GM19324 (cell line): ENCODE data around the gene SPG7.
"Not testable (repeated sequence)": the region's sequence is repeated elsewhere in the genome, so short reads cannot be mapped to it uniquely, and the experiment has no call there.

Experiments used
- ATAC-seq: cut with Tn5 transposase; IDR thresholded peaks from one replicate; pipeline ENCODE4 v1.9.1; 2021; ENCODE audit warnings: mild to moderate bottlenecking, moderate library complexity; ENCODE audit not compliant: unreplicated experiment, low FRiP score

SPG7 gene

GRCh38 chr16:89561142-89561883, 53.1 kb downstream of the SPG7 start:
- ATAC-seq: no peak

GRCh38 chr16:89561884-89562599, 53.8 kb downstream of the SPG7 start:
- ATAC-seq: no peak

- ATAC-seq: no peak
These were observed 54.7 kb downstream of the SPG7 start for GRCh38 chr16:89562939-89563338.

DNA sequence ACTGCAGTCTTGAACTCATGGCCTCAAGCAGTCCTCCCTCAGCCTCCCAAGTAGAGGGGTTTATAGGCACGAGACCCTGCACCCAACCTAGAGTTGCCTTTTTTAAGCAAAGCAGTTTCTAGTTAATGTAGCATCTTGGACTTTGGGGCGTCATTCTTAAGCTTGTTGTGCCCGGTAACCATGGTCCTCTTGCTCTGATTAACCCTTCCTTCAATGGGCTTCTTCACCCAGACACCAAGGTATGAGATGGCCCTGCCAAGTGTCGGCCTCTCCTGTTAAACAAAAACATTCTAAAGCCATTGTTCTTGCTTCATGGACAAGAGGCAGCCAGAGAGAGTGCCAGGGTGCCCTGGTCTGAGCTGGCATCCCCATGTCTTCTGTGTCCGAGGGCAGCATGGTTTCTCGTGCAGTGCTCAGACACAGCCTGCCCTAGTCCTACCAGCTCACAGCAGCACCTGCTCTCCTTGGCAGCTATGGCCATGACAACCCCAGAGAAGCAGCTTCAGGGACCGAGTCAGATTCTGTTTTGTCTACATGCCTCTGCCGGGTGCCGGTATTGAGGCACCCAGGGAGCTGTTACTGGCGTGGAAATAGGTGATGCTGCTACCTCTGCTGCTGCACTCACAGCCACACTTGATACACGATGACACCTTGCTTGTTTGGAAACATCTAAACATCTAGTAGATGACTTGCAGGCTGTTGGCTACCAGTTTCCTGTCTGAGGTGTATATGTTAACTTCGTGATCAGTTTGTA, 55.6 kb downstream of the SPG7 start:
- no peak for ATAC-seq

DNA sequence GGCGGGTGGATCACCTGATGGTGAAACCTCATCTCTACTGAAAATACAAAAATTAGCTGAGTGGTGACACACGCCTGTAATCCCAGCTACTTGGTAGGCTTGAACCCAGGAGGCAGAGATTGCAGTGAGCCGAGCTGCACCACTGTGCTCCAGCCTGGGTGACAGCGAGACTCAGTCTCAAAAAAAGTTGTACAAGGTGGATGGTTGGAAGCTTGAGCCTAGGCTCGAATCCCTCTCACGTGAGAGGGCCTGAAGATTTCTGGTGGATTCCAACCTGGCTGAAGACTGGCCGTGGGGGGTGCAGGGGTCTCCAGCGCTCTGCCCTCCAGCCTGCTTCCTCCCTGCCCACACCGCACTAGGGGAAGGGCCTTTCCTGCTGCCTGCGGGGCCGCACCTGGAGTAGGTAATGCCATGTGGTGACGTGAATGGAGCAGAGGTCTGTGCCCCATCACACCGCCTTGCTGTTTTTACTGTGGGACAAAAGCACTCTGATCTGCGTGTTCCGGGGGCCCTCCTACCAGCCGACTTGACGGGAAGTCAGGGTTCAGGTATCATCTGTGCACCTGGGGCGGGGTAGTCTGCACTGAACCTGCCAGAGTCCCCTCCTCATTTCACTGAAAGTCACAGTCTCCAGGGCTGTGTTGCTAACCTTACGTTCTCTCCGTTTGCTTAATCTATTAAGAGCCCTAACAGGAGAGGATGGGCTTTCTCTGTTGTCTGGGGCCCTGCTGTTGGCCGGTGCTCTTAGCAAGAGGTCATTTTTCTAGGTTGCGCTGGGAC, 56.5 kb downstream of the SPG7 start:
- no peak for ATAC-seq

DNA sequence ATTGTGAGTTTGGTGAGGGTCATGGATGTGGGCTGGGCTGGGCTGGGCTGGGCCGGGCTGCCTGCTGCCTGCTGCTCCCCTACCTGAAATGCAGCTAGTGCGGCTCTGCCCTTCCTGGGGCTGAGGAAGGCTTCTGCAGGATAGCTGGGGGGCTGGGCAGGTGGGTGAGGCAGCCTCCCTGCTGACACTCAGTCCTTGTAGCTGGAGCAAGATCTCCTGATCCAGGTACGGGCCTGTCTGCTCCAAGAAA, 57.0 kb downstream of the SPG7 start:
- no peak for ATAC-seq

GRCh38 chr16:89565506-89566372, 57.5 kb downstream of the SPG7 start:
- no peak for ATAC-seq

DNA sequence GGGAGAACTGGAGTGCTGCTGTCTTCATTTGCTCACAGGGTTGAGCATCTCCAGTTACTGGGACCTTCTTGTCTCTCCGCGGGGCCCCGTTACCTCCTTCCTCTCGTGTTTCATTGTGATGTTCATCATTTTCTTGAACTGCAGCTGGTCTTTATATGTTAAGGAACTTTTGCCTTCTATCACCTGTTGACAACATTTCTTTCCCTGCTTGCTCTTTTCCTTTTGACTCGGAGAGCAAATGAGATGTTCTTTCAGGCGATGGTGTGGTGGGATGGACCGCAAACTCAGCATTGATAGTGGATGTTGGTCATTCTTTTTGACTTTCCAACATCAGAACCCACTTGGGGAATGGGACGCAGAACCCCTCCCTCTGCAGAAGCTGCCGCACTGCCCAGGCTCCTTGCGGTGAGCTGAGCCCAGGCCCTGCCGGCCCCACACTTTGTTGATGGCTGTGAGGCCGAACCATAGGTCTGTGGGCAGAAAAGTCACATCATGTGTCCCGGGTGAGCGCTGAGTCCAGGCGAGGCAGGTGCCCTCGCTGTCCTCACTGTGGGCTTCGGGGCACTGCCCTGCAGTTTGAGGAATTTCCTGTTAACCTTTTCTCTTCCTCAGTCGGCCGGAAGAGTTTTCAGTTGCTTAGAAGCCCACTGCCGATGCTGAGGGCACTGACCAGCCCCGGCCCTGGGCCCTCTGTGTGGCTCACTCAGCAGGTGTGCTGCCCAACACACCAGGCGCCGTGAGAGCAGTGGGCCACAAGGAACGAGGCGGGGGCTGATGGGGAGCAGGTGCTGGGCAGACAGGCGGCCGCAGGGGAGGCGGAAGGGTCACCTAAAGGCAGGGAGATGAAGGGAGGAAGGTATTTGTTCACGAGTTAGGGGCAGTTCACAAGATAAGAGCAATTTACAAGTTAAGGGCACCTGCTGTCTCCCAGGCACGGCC, 59.7 kb downstream of the SPG7 start:
- no peak for ATAC-seq

DNA sequence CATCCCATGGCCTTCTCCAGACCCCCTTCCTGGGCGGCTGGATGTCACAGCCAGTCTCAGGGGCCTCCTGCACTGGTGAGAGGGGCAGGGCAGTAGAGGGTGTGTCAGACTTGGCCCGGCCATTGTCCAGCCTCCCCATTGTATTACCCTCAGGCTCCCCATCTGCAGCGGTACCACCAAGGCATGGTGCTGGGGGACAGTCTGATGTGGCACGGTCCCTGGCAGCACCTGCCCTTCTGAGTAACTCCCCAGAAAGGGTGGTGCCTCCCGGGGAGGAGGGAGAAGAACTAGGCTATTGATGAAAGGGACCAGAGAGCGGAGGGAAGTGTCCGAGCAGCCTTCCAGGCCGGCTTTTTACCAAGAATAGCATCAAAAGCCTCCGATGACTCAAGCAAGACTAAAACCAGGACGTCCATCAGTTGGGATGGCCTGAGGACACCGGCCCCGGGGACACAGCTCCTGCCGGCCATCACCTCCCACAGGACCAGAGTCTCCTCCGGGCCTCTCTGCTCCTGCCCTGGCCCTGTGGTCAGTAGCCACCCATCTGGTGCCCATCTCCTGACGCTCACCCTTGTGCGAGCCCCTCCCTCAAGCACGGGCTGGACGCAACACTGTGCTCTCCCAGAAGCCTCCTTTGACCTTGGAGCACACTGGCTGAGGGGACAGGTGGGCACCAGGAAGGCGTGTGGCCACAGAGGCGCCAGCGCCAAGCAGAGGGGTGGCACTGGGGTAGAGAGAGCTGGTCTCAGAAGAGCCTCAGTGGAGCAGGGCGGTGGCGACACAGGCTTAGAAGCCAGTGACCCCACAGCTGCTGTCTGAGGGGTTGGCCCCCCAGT, 61.5 kb downstream of the SPG7 start:
- no peak for ATAC-seq

DNA sequence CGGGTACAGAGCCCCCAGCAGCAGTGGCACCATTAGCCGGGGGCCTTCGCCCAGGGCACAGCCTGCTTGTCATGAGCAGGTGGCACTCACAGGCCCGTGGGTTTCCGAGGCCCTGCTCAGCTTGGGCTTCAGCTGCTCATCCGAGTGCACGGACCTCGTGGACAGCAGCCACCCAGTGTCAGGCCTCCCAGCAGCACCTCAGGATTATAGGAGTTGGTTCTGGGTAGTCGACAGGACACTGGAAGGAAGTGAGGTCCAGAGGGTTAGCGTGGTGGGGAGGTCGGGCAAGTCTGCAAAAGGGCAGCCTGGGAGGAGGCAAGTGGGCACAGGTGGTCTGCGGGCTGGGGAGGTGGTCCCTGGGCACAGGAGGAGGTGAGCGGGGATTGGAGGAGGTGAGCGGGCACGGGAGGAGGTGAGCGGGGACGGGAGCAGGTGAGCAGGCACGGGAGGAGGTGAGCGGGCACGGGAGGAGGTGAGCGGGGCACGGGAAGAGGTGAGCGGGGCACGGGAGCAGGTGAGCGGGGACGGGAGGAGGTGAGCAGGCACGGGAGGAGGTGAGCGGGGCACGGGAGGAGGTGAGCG, 62.2 kb downstream of the SPG7 start:
- ATAC-seq: no peak

GRCh38 chr16:89570983-89571598, 62.9 kb downstream of the SPG7 start:
- not testable (repeated sequence) for ATAC-seq

DNA sequence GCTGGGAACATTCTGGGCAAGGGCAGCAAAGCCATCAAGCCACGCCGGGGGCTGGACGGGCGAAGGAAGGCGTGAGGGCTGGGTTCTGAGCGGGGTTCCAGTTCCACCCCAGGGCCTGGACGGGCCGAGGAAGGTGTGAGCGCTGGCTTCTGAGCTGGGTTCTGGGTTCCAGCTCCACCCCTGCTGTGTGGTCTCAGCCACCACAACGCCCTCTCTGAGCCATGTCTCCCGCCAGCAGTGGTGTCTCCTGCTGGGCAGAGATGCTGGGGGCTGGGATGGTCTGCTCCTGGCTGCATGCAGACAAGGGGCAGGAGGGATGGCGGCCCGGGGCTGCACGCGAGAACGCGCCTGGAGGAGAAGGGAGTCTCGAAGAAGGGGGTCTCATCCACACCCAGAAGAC, 63.4 kb downstream of the SPG7 start:
- ATAC-seq: no peak

DNA sequence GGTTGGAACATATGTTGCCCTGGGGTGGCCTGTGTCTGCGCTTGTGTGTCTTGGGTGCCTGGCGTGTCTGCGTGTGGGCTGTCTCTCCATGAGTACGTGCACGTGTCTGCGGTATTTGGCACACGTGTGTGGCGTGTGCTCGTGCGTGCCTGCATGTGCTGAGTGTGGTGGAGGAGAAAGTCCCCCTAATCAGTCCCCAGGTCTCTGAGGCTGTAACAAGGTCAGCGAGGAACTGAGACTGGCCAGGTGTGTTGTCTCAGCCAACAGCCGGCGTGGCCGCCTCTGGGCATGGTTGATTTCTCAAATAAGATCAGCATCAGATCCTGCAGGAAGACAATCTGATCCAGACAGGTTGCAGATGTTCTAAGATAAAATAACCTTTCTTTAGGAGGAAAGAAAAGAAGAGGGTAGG, 63.9 kb downstream of the SPG7 start:
- ATAC-seq: no peak

DNA sequence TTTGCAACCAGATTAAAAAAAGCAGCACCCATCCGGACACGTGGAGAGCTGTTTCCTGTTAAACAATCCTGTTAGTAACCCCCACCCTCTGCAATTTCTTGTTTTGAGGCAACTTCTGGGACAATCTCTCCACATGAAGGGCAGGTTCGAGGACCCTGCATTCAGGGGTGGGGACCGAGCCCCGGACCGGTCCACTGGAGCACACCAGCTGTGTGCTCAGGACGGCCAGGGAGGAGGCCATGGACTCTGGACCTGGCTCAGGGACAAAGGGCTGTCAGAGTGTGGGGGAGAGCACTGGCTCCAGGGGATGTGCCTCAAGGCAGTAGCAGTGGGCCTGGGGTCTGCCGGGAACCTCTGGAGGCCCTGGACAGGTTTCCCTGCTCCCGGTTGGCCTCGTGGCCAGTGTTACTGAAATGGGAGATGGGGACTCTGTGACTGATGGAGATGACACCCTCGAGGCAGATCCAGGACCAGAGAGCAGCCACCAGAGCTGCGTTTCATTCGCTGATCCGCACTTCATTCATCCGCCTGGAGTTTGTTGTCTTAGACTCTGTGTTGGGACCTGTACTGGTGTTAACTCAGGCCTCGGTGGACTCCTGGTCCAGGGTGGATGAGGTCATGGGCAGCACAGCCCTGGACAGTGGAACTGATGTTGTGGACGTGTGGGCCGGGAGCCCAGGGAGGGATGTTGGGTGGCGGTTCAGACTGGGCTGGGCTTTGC, 64.4 kb downstream of the SPG7 start:
- no peak for ATAC-seq

DNA sequence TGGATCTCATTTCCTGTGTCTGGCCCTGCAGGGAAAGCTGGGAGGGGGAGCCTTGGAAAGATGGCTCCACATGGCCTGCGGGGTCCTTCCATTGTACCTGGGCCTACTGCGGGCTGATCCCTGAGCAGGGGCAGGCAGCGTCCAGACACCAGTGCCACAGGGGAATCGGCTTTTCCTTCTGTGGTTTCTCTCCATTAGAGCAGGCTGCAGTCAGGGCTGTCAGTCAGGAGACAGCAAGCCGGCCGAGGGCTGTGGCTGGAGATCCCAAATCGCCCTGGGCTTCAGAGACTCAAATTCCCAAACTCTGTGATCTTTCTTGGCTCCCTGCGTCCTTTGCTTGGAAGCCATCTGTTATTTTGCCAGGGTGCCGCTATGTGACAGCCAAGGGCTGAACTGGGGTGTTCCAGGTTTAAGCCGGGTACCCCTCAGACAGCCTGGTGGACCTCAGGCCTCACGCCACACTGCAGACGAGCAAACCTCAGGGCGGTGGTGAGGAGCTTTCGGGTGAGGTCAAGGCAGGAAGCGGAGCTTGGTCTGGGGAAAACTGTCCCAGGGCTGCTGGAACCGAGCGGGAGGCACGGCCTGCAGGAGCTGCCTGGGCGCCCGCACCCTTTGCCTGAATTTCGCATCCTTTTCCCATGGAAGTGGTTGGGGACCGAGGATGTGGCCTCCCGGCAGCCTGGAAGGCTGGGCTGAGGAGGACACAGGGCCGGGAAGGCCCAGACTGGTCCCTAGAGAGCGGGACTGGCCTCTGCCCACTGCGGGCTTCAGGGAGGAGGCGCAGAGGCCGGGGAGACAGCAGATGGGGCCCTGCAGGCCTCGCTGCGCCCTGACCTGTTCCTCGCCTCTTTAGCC, 65.8 kb downstream of the SPG7 start:
- no peak for ATAC-seq
